GM23338 (cell line): ENCODE data around the gene ATP12A. TPM values are rescaled to one million over a fixed set of nuclear protein-coding genes. Genes with fewer than 3 reads are reported as not detected.

Source experiments
- ATAC-seq: fragments of 200-7000 bp; cut with Tn5 transposase; 3 replicates; pipeline ENCODE4 v1.9.1; 2020
- DNase-seq: peaks from one replicate; pipeline ENCODE4 v3.0.0-alpha.2; 2015; ENCODE audit warnings: low spot score
- H2AFZ ChIP-seq: fragments of 200-600 bp; sonication (generic); 2 replicates; pipeline ENCODE4 v1.8.0; 2016; ENCODE audit warnings: antibody characterized with exemption, mild to moderate bottlenecking, moderate library complexity
- H3F3A ChIP-seq: fragments of 200-600 bp; sonication (generic); replicated peaks from 2 replicates; pipeline ENCODE4 v1.8.0; 2017; ENCODE audit warnings: antibody characterized with exemption, mixed run types, low read depth
- H3K27ac ChIP-seq: fragments of 200-600 bp; sonication (generic); 2 replicates; pipeline ENCODE4 v1.6.1; 2016; ENCODE audit warnings: low read depth
- H3K27me3 ChIP-seq: fragments of 200-600 bp; sonication (generic); 2 replicates; pipeline ENCODE4 v1.8.0; 2016; ENCODE audit warnings: mild to moderate bottlenecking, mixed run types, moderate library complexity; ENCODE audit not compliant: insufficient read depth
- H3K36me3 ChIP-seq: fragments of 200-600 bp; sonication (generic); 2 replicates; pipeline ENCODE4 v1.8.0; 2016; ENCODE audit warnings: mild to moderate bottlenecking; ENCODE audit not compliant: insufficient read depth
- H3K4me1 ChIP-seq: fragments of 200-600 bp; sonication (generic); 2 replicates; pipeline ENCODE4 v1.8.0; 2016; ENCODE audit warnings: mild to moderate bottlenecking, moderate library complexity; ENCODE audit not compliant: insufficient read depth
- H3K4me2 ChIP-seq: fragments of 200-600 bp; sonication (generic); 2 replicates; pipeline ENCODE4 v1.7.1; 2017; ENCODE audit warnings: mixed run types
- H3K4me3 ChIP-seq: fragments of 200-600 bp; sonication (generic); 2 replicates; pipeline ENCODE4 v1.6.1; 2016; ENCODE audit warnings: mixed run types
- H3K79me2 ChIP-seq: fragments of 200-600 bp; sonication (generic); replicated peaks from 2 replicates; pipeline ENCODE4 v1.8.0; 2017; ENCODE audit warnings: mild to moderate bottlenecking; ENCODE audit not compliant: insufficient read depth
- H3K9me2 ChIP-seq: fragments of 200-600 bp; sonication (generic); 2 replicates; pipeline ENCODE4 v1.8.0; 2017; ENCODE audit not compliant: insufficient read depth
- H4K20me1 ChIP-seq: fragments of 200-600 bp; sonication (generic); replicated peaks from 2 replicates; pipeline ENCODE4 v1.8.0; 2017; ENCODE audit warnings: mild to moderate bottlenecking; ENCODE audit not compliant: insufficient read depth
- H3K27ac Mint-ChIP-seq: 2 replicates; pipeline ENCODE4 v1.8.0; 2020; ENCODE audit warnings: inconsistent platforms, mild to moderate bottlenecking, moderate library complexity, mixed read lengths
- H3K27me3 Mint-ChIP-seq: 3 replicates; pipeline ENCODE4 v1.8.0; 2022; ENCODE audit warnings: low read depth, mild to moderate bottlenecking, moderate library complexity, mixed read lengths, inconsistent platforms; ENCODE audit not compliant: insufficient read depth, poor library complexity
- H3K36me3 Mint-ChIP-seq: 3 replicates; pipeline ENCODE4 v1.8.0; 2021; ENCODE audit warnings: low read depth, mild to moderate bottlenecking, inconsistent platforms, moderate library complexity, mixed read lengths
- H3K4me1 Mint-ChIP-seq: 3 replicates; pipeline ENCODE4 v1.8.0; 2020; ENCODE audit warnings: mild to moderate bottlenecking, inconsistent platforms, mixed read lengths
- H3K4me3 Mint-ChIP-seq: 3 replicates; pipeline ENCODE4 v1.8.0; 2021; ENCODE audit warnings: moderate library complexity, mild to moderate bottlenecking, inconsistent platforms, mixed read lengths
- H3K9me3 Mint-ChIP-seq: 3 replicates; pipeline ENCODE4 v1.8.0; 2020; ENCODE audit warnings: moderate library complexity, mild to moderate bottlenecking, inconsistent platforms, mixed read lengths
- CREB1 ChIP-seq: fragments of 250-450 bp; sonication (Bioruptor Pico); IDR thresholded peaks from 2 replicates; pipeline ENCODE4 v1.5.0; 2020; ENCODE audit warnings: low read depth, mild to moderate bottlenecking, moderate library complexity
- CTCF ChIP-seq, 2 experiments: fragments of 200-600 bp in 1 of 2; sonication (generic) in 1 of 2; conservative IDR thresholded peaks; 2 replicates each; pipeline versions ENCODE4 v1.5.1 to v1.6.1; 2016 to 2017; ENCODE audit warnings: antibody characterized with exemption in 2 of 2, low read depth in 2 of 2, mild to moderate bottlenecking in 2 of 2, moderate library complexity in 1 of 2
- EZH2 ChIP-seq: fragments of 200-600 bp; sonication (generic); IDR thresholded peaks from one replicate; pipeline ENCODE4 v1.8.0; 2017; ENCODE audit warnings: antibody characterized with exemption, mild to moderate bottlenecking, low read depth; ENCODE audit not compliant: unreplicated experiment
- EZH2phosphoT487 ChIP-seq: fragments of 200-600 bp; sonication (generic); IDR thresholded peaks from one replicate; pipeline ENCODE4 v1.8.1; 2018; ENCODE audit warnings: antibody characterized with exemption; ENCODE audit not compliant: unreplicated experiment
- JUNB ChIP-seq: IDR thresholded peaks from one replicate; pipeline ENCODE4 v1.6.1; 2016; ENCODE audit warnings: antibody characterized with exemption; ENCODE audit not compliant: unreplicated experiment
- NANOG ChIP-seq: IDR thresholded peaks from 2 replicates; pipeline ENCODE4 v1.6.1; 2016; ENCODE audit warnings: antibody characterized with exemption, borderline replicate concordance
- POLR2AphosphoS5 ChIP-seq: IDR thresholded peaks from 2 replicates; pipeline ENCODE4 v1.6.1; 2016; ENCODE audit warnings: antibody characterized with exemption, low read depth
- STAT1 ChIP-seq: IDR thresholded peaks from one replicate; pipeline ENCODE4 v1.6.1; 2016; ENCODE audit warnings: antibody characterized with exemption; ENCODE audit not compliant: unreplicated experiment
- ZNF114 ChIP-seq: fragments of 250-450 bp; sonication (Bioruptor Pico); IDR thresholded peaks from 2 replicates; pipeline ENCODE4 v1.5.0; 2020; ENCODE audit warnings: mild to moderate bottlenecking, moderate library complexity
- ZNF331 ChIP-seq: fragments of 250-450 bp; sonication (Bioruptor Pico); IDR thresholded peaks from 2 replicates; pipeline ENCODE4 v1.5.0; 2020; ENCODE audit warnings: low read depth, mild to moderate bottlenecking, moderate library complexity
- polyA plus RNA-seq: library from polyadenylated mRNA; unstranded; fragments of >200 nt; fragmentation: Nextera tagmentation; extraction: Ambion mirVana; gene quantifications from 2 replicates; pipeline ENCODE4 v1.2.1, GENCODE V29; 2016
- total RNA-seq: library from RNA; depleted of rRNA; stranded (reverse); fragments of >200 nt; shearing (Covaris generic); gene quantifications from 2 replicates; pipeline ENCODE4 v1.2.3, GENCODE V29; 2014
- TF ChIP-seq, protein P1 (sequence below): IDR thresholded peaks from 2 replicates; pipeline ENCODE4 v1.6.1; 2016; ENCODE audit warnings: antibody characterized with exemption
- TF ChIP-seq, protein P2 (sequence below): IDR thresholded peaks from one replicate; pipeline ENCODE4 v1.6.1; 2018; ENCODE audit warnings: antibody characterized with exemption; ENCODE audit not compliant: unreplicated experiment

ATP12A gene
- total and polyA plus RNA-seq, 2 experiments from 2014 or later, result 0.40 to 1.0 TPM

- no peaks in the 10 kb centered on the region for H3K9me2 ChIP-seq
- no peaks in the 10 kb centered on the region; the same call in 2 of the 3 replicates for H3K9me3 Mint-ChIP-seq
- peak overlapping the region; percentile 60; the same call in 2 of the 3 replicates for H3K4me3 Mint-ChIP-seq
- H3K27ac Mint-ChIP-seq, result no peak overlapping the region
- H3F3A ChIP-seq, result no peaks in the 10 kb centered on the region
- H3K27me3 ChIP-seq, result peaks cover 35% of the 10 kb centered on the region
- no peaks in the 10 kb centered on the region for H3K36me3 Mint-ChIP-seq
- H4K20me1 ChIP-seq, result no peaks in the 10 kb centered on the region
- peaks cover 25% of the 10 kb centered on the region for H3K4me1 ChIP-seq
- no peaks in the 10 kb centered on the region for H3K36me3 ChIP-seq
- peaks cover 28% of the 10 kb centered on the region for H3K27me3 Mint-ChIP-seq
- TF ChIP-seq EZH2 (no peak), CREB1 (no peak), STAT1 (no peak), NANOG (no peak), ZNF114 (CRISPR knock-in tag) (no peak), POLR2AphosphoS5 (no peak), EZH2phosphoT487 (no peak), JUNB (no peak), ZNF331 (CRISPR knock-in tag) (no peak), CTCF (conservative IDR thresholded peaks at IDR 0.05; ENCODE audit: low read depth in 2 of 2) (no peak)
- TF ChIP-seq, protein P1, sequence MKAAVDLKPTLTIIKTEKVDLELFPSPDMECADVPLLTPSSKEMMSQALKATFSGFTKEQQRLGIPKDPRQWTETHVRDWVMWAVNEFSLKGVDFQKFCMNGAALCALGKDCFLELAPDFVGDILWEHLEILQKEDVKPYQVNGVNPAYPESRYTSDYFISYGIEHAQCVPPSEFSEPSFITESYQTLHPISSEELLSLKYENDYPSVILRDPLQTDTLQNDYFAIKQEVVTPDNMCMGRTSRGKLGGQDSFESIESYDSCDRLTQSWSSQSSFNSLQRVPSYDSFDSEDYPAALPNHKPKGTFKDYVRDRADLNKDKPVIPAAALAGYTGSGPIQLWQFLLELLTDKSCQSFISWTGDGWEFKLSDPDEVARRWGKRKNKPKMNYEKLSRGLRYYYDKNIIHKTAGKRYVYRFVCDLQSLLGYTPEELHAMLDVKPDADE, result no peak
- TF ChIP-seq, protein P2, sequence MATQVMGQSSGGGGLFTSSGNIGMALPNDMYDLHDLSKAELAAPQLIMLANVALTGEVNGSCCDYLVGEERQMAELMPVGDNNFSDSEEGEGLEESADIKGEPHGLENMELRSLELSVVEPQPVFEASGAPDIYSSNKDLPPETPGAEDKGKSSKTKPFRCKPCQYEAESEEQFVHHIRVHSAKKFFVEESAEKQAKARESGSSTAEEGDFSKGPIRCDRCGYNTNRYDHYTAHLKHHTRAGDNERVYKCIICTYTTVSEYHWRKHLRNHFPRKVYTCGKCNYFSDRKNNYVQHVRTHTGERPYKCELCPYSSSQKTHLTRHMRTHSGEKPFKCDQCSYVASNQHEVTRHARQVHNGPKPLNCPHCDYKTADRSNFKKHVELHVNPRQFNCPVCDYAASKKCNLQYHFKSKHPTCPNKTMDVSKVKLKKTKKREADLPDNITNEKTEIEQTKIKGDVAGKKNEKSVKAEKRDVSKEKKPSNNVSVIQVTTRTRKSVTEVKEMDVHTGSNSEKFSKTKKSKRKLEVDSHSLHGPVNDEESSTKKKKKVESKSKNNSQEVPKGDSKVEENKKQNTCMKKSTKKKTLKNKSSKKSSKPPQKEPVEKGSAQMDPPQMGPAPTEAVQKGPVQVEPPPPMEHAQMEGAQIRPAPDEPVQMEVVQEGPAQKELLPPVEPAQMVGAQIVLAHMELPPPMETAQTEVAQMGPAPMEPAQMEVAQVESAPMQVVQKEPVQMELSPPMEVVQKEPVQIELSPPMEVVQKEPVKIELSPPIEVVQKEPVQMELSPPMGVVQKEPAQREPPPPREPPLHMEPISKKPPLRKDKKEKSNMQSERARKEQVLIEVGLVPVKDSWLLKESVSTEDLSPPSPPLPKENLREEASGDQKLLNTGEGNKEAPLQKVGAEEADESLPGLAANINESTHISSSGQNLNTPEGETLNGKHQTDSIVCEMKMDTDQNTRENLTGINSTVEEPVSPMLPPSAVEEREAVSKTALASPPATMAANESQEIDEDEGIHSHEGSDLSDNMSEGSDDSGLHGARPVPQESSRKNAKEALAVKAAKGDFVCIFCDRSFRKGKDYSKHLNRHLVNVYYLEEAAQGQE, result no peak
- H3K4me1 Mint-ChIP-seq, result peaks cover 44% of the 10 kb centered on the region
- H3K27ac ChIP-seq, result no peak overlapping the region
- peak; percentile 13 for DNase-seq
- H3K79me2 ChIP-seq, result no peaks in the 10 kb centered on the region
- ATAC-seq, result no peak; the same call in 2 of the 3 replicates
- peak overlapping the region; percentile 86 for H2AFZ ChIP-seq
- peak overlapping the region; percentile 79 for H3K4me3 ChIP-seq
- H3K4me2 ChIP-seq, result peak overlapping the region; percentile 94
Observed at GRCh38 chr13:24680921-24681604, 855 bp downstream of the ATP12A start.
